Hematopoietic multipotent progenitor cell (in vitro differentiated cells): ENCODE measurements around the gene MEPCE. TPM values are rescaled to one million over a fixed set of nuclear protein-coding genes. Genes with fewer than 3 reads are reported as not detected.
"Not testable (repeated sequence)": the region's sequence is repeated elsewhere in the genome, so short reads cannot be mapped to it uniquely, and the experiment has no call there.

Source experiments
- DNase-seq, 3 donors: peaks; one replicate each; pipeline ENCODE4 v3.0.0-alpha.2; 2011 to 2015; ENCODE audit warnings: low read depth in 2 of 3, low spot score in 2 of 3
- total RNA-seq: library from RNA; depleted of rRNA; stranded (reverse); fragments of >200 nt; gene quantifications from one replicate; pipeline ENCODE4 v1.2.3, GENCODE V29; 2012

The MEPCE gene
- total RNA-seq, 1 donor, result 88.3 TPM

DNA sequence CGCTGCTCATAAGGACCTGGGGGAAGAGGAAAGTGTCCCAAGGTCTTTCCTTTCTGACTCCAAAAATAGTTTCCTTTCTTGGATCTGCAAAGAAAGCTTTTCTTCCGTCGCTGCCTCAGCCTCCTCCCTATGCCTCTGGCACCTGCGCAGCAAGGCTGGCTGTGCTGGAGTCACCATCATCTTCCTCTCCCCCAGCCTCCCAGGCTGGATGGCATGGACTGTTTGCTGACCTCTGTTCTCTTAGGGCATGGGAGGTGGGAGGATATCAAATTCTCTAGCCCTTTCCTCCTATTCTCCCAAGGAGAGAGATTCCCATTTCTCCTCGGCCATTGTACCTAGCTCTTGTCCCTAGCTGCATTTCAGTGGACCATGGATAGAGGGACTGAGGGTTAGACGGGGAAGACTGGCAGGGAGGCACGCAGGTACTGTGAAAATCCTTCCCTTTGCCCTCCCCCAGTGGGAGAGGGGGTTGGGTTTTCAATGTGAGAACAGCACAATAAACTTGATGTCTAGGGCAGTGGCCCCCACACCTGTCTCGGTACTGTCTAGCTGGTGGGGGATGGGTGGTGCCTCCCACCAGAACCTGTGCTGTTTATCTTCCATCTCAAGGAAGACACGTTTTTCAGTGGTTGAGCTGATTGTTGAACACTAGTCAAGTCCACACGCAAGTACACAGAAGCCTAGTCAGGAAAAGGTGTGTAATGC lies 4.1 kb downstream of the MEPCE start:
- no peak for DNase-seq

GRCh38 chr7:100434297-100435144 lies 4.9 kb downstream of the MEPCE start:
- DNase-seq, result no peak

- DNase-seq, result peak in 2 of 3 donors; percentile 38 to 48
These were observed 6.0 kb downstream of the MEPCE start for GRCh38 chr7:100435401-100436304.

- no peak for DNase-seq
These were observed 7.8 kb downstream of the MEPCE start for GRCh38 chr7:100437150-100438100.

DNA sequence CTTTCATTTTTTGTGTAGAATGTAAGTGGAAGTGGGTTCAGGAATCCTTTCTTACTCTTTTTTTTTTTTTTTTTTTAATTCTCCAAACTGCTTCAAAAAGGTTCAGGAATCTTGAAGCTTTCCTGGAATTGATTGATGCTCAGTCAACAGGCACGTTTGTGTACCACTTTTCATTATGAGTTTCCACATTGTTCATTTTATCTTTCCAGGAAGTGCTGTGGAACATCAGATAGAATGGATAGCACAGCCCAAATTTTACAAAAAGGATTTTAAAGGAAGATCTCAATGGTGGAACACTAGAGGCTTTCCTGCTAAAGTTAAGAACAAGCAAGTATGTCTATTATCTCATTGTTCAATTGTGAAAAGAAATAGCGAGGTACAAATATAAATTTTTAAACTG lies 8.5 kb downstream of the MEPCE start:
- DNase-seq, result no peak

DNA sequence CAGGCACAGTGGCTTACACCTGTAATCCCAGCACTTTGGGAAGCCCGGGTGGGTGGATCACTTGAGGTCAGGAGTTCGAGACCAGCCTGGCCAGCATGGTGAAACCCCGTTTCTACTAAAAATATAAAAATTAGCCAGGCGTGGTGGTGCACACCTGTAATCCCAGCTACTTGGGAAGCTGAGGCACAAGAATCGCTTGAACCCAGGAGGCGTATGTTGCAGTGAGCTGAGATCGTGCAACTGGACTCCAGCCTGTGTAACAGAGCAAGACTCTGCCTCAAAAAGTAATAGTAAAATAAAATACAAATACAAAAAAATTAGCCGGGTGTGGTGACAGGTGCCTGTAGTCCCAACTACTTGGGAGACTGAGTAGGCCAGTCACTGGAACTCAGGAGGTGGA lies 9.1 kb downstream of the MEPCE start:
- not testable (repeated sequence) for DNase-seq

DNA sequence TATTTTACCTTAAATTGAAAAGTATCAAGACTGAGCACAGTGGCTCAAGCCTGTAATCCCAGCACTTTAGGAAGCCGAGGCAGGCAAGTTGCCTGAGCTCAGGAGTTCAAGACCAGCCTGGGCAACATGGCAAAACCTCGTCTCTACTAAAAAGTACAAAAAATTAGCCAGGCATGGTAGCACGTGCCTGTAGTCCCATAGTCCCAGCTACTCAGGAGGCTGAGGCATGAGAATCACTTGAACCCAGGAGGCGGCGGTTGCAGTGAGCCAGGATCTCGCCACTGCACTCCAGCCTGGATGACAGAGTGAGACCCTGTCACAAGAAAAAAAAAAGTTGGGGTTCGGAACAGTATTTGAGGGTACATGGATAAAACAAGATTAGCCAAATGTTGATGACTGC lies 9.6 kb downstream of the MEPCE start:
- not testable (repeated sequence) for DNase-seq

DNA sequence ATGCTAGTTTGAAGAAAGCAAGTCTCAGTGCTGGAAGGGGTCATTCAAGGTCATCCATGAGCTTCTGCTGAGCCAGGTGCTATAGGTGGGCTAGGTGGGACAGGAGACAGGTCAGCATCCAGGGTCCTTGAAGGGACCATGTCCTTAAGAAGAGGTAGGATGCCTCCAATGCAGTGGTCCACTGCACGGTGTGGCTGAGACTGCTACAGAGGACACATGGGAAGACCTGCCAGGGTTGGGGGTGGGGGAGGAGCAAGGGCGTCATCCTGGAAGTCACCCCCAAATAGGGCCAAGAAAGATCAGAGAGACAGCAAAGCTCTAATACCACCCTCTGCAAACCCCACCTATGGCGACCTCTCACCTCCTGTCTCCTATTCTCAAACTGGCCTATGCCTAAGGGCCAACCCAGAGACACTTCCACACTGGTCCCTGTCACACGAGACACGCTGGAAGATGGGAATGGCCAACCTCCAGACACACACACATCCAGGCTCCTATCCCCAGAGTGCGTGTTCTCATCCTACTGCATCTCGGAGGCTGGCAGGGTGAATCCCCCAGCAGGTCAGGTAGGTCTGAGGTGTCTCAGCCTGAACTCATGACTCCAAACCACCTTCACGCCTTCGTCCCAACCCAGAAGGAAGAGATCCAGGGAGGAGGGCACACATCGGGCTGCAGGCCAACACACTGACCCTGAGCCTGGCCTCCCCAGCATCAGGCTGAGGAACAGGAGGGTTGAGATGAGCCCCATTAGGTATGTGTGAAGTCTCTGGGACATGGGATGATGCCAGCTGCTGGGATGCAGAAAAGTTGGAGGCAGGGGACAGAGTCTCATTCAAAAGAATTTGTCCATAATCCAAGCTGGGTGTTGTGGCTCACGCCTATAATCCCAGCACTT lies 12.3 kb downstream of the MEPCE start:
- no peak for DNase-seq

- no peak for DNase-seq
These were observed 13.6 kb downstream of the MEPCE start for GRCh38 chr7:100443096-100443840.

GRCh38 chr7:100444311-100445278 lies 15.0 kb downstream of the MEPCE start:
- DNase-seq, result peak in 1 of 3 donors; percentile 41

DNA sequence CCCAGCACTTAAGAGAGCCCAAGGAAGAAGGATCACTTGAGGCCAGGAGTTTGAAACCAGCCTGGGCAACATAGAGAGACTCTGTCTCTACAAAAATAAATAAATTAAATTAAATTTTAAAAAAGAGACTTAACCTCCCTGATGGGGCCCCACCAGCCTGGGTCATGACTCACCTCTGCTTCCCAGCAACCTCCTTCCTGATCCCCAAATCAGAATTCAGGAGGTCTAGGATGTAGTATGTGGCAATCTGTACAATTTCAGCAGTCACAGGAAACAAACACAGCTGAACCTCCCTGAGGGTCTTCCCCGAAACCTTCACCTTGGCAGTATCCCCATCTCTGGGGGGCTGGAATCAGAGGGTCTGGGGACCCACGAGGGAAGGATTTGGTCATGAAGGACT lies 16.4 kb downstream of the MEPCE start:
- no peak for DNase-seq

GRCh38 chr7:100447363-100447762 lies 17.7 kb downstream of the MEPCE start:
- not testable (repeated sequence) for DNase-seq

- no peak for DNase-seq
These were observed 19.7 kb downstream of the MEPCE start for GRCh38 chr7:100449190-100449795.

GRCh38 chr7:100452513-100452912 lies 22.9 kb downstream of the MEPCE start:
- DNase-seq, result no peak

GRCh38 chr7:100453854-100454253 lies 24.2 kb downstream of the MEPCE start:
- DNase-seq, result not testable (repeated sequence)

GRCh38 chr7:100455206-100455605 lies 25.6 kb downstream of the MEPCE start:
- DNase-seq, result no peak

- no peak for DNase-seq
These were observed 26.9 kb downstream of the MEPCE start for GRCh38 chr7:100456562-100456961.
